NCI-H2107 (cell line): ENCODE results near the gene PRKCQ.

Experiments used
- DNase-seq: peaks from one replicate; lab custom pipeline; 2025; lab: John Stamatoyannopoulos, UW

PRKCQ gene

GRCh38 chr10:6405713-6406112 lies 174.4 kb downstream of the PRKCQ start:
- no peak for DNase-seq

GRCh38 chr10:6404127-6405072 lies 175.7 kb downstream of the PRKCQ start:
- no peak for DNase-seq

- DNase-seq, result no peak
Measured at GRCh38 chr10:6402960-6403359, 177.1 kb downstream of the PRKCQ start.

GRCh38 chr10:6402349-6402709 lies 177.7 kb downstream of the PRKCQ start:
- no peak for DNase-seq

- peak; percentile 34 for DNase-seq
Measured at GRCh38 chr10:6401558-6402348, 178.3 kb downstream of the PRKCQ start.

GRCh38 chr10:6400821-6401465 lies 179.1 kb downstream of the PRKCQ start:
- DNase-seq, result no peak

GRCh38 chr10:6400331-6400730 lies 179.7 kb downstream of the PRKCQ start:
- no peak for DNase-seq

GRCh38 chr10:6399879-6400278 lies 180.2 kb downstream of the PRKCQ start:
- no peak for DNase-seq

GRCh38 chr10:6399231-6399741 lies 180.8 kb downstream of the PRKCQ start:
- no peak for DNase-seq

GRCh38 chr10:6398399-6398798 lies 181.7 kb downstream of the PRKCQ start:
- no peak for DNase-seq

GRCh38 chr10:6396652-6397051 lies 183.4 kb downstream of the PRKCQ start:
- DNase-seq, result no peak

GRCh38 chr10:6396226-6396625 lies 183.8 kb downstream of the PRKCQ start:
- DNase-seq, result no peak

GRCh38 chr10:6395606-6396005 lies 184.5 kb downstream of the PRKCQ start:
- DNase-seq, result no peak

GRCh38 chr10:6394084-6394483 lies 186.0 kb downstream of the PRKCQ start:
- no peak for DNase-seq

- no peak for DNase-seq
Measured at GRCh38 chr10:6393168-6393567, 186.9 kb downstream of the PRKCQ start.

GRCh38 chr10:6390213-6390845 lies 189.7 kb downstream of the PRKCQ start:
- DNase-seq, result no peak

GRCh38 chr10:6388261-6388893 lies 191.7 kb downstream of the PRKCQ start:
- no peak for DNase-seq

- no peak for DNase-seq
Measured at GRCh38 chr10:6386960-6387359, 193.1 kb downstream of the PRKCQ start.

- no peak for DNase-seq
Measured at GRCh38 chr10:6386346-6386745, 193.7 kb downstream of the PRKCQ start.

- DNase-seq, result no peak
Measured at GRCh38 chr10:6385665-6386064, 194.4 kb downstream of the PRKCQ start.

- no peak for DNase-seq
Measured at GRCh38 chr10:6384847-6385246, 195.2 kb downstream of the PRKCQ start.
